Measurements from ENCODE around the gene NKAIN2. TPM values are rescaled to one million over a fixed set of nuclear protein-coding genes. Genes with fewer than 3 reads are reported as not detected.
"Not testable (repeated sequence)": the region's sequence is repeated elsewhere in the genome, so short reads cannot be mapped to it uniquely, and the experiment has no call there.

Gene NKAIN2
- total RNA-seq, 1 experiment from 2014 or later = not detected

GRCh38 chr6:123888771-123889513 is 85.3 kb downstream of the NKAIN2 start:
- DNase-seq (ENCODE audit: low read depth) = no peak

- no peak for DNase-seq (ENCODE audit: low read depth)
Observed at GRCh38 chr6:123895346-123895745, 91.7 kb downstream of the NKAIN2 start.

- DNase-seq (ENCODE audit: low read depth) = no peak
Observed at GRCh38 chr6:123895806-123896205, 92.1 kb downstream of the NKAIN2 start.

- no peak for DNase-seq (ENCODE audit: low read depth)
Observed at GRCh38 chr6:123896869-123897268, 93.2 kb downstream of the NKAIN2 start.

- DNase-seq (ENCODE audit: low read depth) = no peak
Observed at GRCh38 chr6:123897965-123898364, 94.3 kb downstream of the NKAIN2 start.

- DNase-seq (ENCODE audit: low read depth) = peak; percentile 17
Observed at GRCh38 chr6:123898665-123899064, 95.0 kb downstream of the NKAIN2 start.

- DNase-seq (ENCODE audit: low read depth) = no peak
Observed at GRCh38 chr6:123899745-123900144, 96.1 kb downstream of the NKAIN2 start.

- no peak for DNase-seq (ENCODE audit: low read depth)
Observed at GRCh38 chr6:123901436-123901835, 97.8 kb downstream of the NKAIN2 start.

GRCh38 chr6:123902738-123903313 is 99.2 kb downstream of the NKAIN2 start:
- no peak for DNase-seq (ENCODE audit: low read depth)

GRCh38 chr6:123904228-123904627 is 100.6 kb downstream of the NKAIN2 start:
- DNase-seq (ENCODE audit: low read depth) = no peak

- no peak for DNase-seq (ENCODE audit: low read depth)
Observed at GRCh38 chr6:123908797-123909196, 105.1 kb downstream of the NKAIN2 start.

GRCh38 chr6:123909989-123910388 is 106.3 kb downstream of the NKAIN2 start:
- no peak for DNase-seq (ENCODE audit: low read depth)

- peak; percentile 45 for DNase-seq (ENCODE audit: low read depth)
Observed at GRCh38 chr6:123913863-123914262, 110.2 kb downstream of the NKAIN2 start.

- not testable (repeated sequence) for DNase-seq (ENCODE audit: low read depth)
Observed at GRCh38 chr6:123923379-123923778, 119.7 kb downstream of the NKAIN2 start.

- DNase-seq (ENCODE audit: low read depth) = peak; percentile 68
Observed at GRCh38 chr6:123925350-123925749, 121.7 kb downstream of the NKAIN2 start.

- peak; percentile 56 for DNase-seq (ENCODE audit: low read depth)
Observed at GRCh38 chr6:123925842-123926399, 122.3 kb downstream of the NKAIN2 start.

GRCh38 chr6:123928529-123928928 is 124.9 kb downstream of the NKAIN2 start:
- no peak for DNase-seq (ENCODE audit: low read depth)

GRCh38 chr6:123931928-123932327 is 128.3 kb downstream of the NKAIN2 start:
- DNase-seq (ENCODE audit: low read depth) = no peak

- DNase-seq (ENCODE audit: low read depth) = peak; percentile 32
Observed at GRCh38 chr6:123940551-123940950, 136.9 kb downstream of the NKAIN2 start.

GRCh38 chr6:123941855-123942254 is 138.2 kb downstream of the NKAIN2 start:
- DNase-seq (ENCODE audit: low read depth) = no peak

- no peak for DNase-seq (ENCODE audit: low read depth)
Observed at GRCh38 chr6:123945386-123945785, 141.7 kb downstream of the NKAIN2 start.

GRCh38 chr6:123953920-123954319 is 150.3 kb downstream of the NKAIN2 start:
- peak; percentile 40 for DNase-seq (ENCODE audit: low read depth)

All from HT1080 (cell line).